ENCODE data around the gene MRTFB. TPM values are rescaled to one million over a fixed set of nuclear protein-coding genes. Genes with fewer than 3 reads are reported as not detected.

The MRTFB gene
- total RNA-seq, 1 experiment from 2014 or later: 71.5 TPM

DNA sequence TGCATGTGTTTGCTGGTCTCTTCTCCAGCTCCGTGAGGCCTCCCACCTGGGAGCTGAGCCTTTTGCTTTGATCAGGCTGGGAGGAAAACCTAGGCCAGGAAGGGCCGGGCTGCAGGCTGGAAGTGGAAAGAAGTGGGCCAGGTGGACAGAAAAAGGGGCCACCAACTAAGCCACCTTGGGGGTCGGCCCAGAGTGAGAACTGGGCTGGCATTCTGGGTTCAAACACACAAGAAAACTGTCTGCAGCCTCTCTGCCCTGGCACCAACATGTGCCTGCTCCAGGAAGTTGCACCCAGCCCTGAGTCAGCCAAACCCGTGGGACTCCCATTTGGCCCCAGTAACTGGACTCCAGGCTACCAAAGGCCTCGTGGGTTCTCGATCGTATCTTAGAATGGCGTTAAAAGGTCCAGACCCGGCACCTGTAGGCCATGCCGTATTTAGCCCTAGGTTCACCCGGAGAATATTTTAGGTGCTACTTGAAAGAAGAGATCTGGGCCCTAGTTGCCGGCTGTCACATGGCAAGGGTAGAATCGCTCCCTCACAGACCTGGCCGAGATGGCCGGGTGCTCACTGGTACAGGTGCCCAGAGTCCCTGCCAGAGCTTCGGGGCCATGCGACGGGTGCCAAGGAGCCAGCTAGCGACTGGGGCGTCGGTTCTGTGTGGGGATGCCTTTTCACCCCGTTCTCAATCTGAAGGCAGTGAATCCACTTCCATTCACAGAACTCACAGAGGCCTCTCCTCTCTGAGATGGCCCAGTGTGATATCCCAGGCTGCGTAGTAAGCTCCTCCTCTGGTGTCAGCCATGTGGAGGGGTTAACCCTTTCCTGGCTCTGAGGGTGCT is 236.6 kb downstream of the MRTFB start:
- H3K36me3 ChIP-seq (ENCODE audit: low read depth): peaks cover 10% of the 10 kb centered on the region; the same call in 1 of the 2 replicates
- no peak for TF ChIP-seq EZH2 (IDR thresholded peaks at IDR 0.05; ENCODE audit: low read depth)
- TF ChIP-seq, protein P1, sequence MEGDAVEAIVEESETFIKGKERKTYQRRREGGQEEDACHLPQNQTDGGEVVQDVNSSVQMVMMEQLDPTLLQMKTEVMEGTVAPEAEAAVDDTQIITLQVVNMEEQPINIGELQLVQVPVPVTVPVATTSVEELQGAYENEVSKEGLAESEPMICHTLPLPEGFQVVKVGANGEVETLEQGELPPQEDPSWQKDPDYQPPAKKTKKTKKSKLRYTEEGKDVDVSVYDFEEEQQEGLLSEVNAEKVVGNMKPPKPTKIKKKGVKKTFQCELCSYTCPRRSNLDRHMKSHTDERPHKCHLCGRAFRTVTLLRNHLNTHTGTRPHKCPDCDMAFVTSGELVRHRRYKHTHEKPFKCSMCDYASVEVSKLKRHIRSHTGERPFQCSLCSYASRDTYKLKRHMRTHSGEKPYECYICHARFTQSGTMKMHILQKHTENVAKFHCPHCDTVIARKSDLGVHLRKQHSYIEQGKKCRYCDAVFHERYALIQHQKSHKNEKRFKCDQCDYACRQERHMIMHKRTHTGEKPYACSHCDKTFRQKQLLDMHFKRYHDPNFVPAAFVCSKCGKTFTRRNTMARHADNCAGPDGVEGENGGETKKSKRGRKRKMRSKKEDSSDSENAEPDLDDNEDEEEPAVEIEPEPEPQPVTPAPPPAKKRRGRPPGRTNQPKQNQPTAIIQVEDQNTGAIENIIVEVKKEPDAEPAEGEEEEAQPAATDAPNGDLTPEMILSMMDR (conservative IDR thresholded peaks at IDR 0.05): no peak
- peak overlapping the region; percentile 99 for H3K27ac ChIP-seq
- H3K4me3 ChIP-seq: peak overlapping the region; percentile 96
- TSS peak; percentile 64 for BruUV-seq (replicated peaks)
- CTCF ChIA-PET: interaction anchor here (0.6 to 0.8 kb wide), 3 partner anchors 23 to 220 kb away, joined by 3 to 4 read pairs (median 3); no protein-coding TSS in a partner anchor
- no peaks in the 10 kb centered on the region for H4K20me1 ChIP-seq (ENCODE audit: insufficient read depth)
- peak overlapping the region; percentile 67; the same call in 1 of the 2 replicates for H2AFZ ChIP-seq
- peaks cover 100% of the 10 kb centered on the region for H3K79me2 ChIP-seq (ENCODE audit: low read depth)
- POLR2A ChIA-PET (ENCODE audit: unreplicated experiment): interaction anchor here (0.7 kb wide), 1 partner anchor 28 kb away, joined by 3 read pairs; no protein-coding TSS in a partner anchor
- intact Hi-C loops (cut with micrococcal nuclease; ENCODE audit: unreplicated experiment): no loop called here
- no peaks in the 10 kb centered on the region for H3K9me3 ChIP-seq (ENCODE audit: insufficient read depth, low read depth)
- H3K27me3 ChIP-seq (ENCODE audit: insufficient read depth, low read depth): no peaks in the 10 kb centered on the region
- no peaks in the 10 kb centered on the region for H3K9me2 ChIP-seq (ENCODE audit: insufficient read depth)
- peaks cover 53% of the 10 kb centered on the region for H3F3A ChIP-seq (ENCODE audit: insufficient read depth, low read depth)
- peaks cover 70% of the 10 kb centered on the region for H3K4me1 ChIP-seq (replicated peaks; ENCODE audit: insufficient read depth)
- DNase-seq: peak; percentile 62 to 66
- H3K4me2 ChIP-seq: peak overlapping the region; percentile 100

- Histone ChIP-seq H3K27ac (peak overlapping the region; percentile 99), H3K36me3 (ENCODE audit: low read depth) (peaks cover 10% of the 10 kb centered on the region; the same call in 1 of the 2 replicates), H3K79me2 (ENCODE audit: low read depth) (peaks cover 100% of the 10 kb centered on the region), H4K20me1 (ENCODE audit: insufficient read depth) (no peaks in the 10 kb centered on the region), H3K27me3 (ENCODE audit: insufficient read depth, low read depth) (no peaks in the 10 kb centered on the region), H3K4me2 (peak overlapping the region; percentile 100), H3F3A (ENCODE audit: insufficient read depth, low read depth) (peaks cover 51% of the 10 kb centered on the region), H3K9me3 (ENCODE audit: insufficient read depth, low read depth) (no peaks in the 10 kb centered on the region), H3K4me1 (replicated peaks; ENCODE audit: insufficient read depth) (peaks cover 76% of the 10 kb centered on the region), H3K9me2 (ENCODE audit: insufficient read depth) (no peaks in the 10 kb centered on the region), H2AFZ (no peak overlapping the region), H3K4me3 (peak overlapping the region; percentile 96)
- POLR2A ChIA-PET (ENCODE audit: unreplicated experiment): no interaction called here
- DNase-seq: no peak
- CTCF ChIA-PET: interaction anchor here (0.6 to 0.8 kb wide), 3 partner anchors 199 to 220 kb away, joined by 3 read pairs; no protein-coding TSS in a partner anchor
- no TSS peak for BruUV-seq (replicated peaks)
- TF ChIP-seq, protein P1 (conservative IDR thresholded peaks at IDR 0.05): no peak
- no peak for TF ChIP-seq EZH2 (IDR thresholded peaks at IDR 0.05; ENCODE audit: low read depth)
- intact Hi-C loops (cut with micrococcal nuclease; ENCODE audit: unreplicated experiment): no loop called here
Observed at GRCh38 chr16:14308368-14308723, 237.2 kb downstream of the MRTFB start.

GRCh38 chr16:14309001-14309886 is 238.1 kb downstream of the MRTFB start:
- Histone ChIP-seq H3K9me3 (ENCODE audit: insufficient read depth, low read depth) (no peaks in the 10 kb centered on the region), H3K9me2 (ENCODE audit: insufficient read depth) (no peaks in the 10 kb centered on the region), H3K4me3 (peak overlapping the region; percentile 96; the same call in 1 of the 2 replicates), H3K4me1 (replicated peaks; ENCODE audit: insufficient read depth) (peaks cover 85% of the 10 kb centered on the region), H4K20me1 (ENCODE audit: insufficient read depth) (peaks cover 7% of the 10 kb centered on the region), H2AFZ (no peak overlapping the region), H3K4me2 (peak overlapping the region; percentile 100), H3K27ac (peak overlapping the region; percentile 99), H3F3A (ENCODE audit: insufficient read depth, low read depth) (peaks cover 59% of the 10 kb centered on the region), H3K27me3 (ENCODE audit: insufficient read depth, low read depth) (no peaks in the 10 kb centered on the region), H3K79me2 (ENCODE audit: low read depth) (peaks cover 100% of the 10 kb centered on the region), H3K36me3 (ENCODE audit: low read depth) (peaks cover 10% of the 10 kb centered on the region; the same call in 1 of the 2 replicates)
- TSS peak; percentile 15 for BruUV-seq (replicated peaks)
- TF ChIP-seq, protein P1 (conservative IDR thresholded peaks at IDR 0.05): peak; percentile 55; the same call in 1 of the 2 replicates
- TF ChIP-seq EZH2 (IDR thresholded peaks at IDR 0.05; ENCODE audit: low read depth): no peak
- DNase-seq: peak; percentile 94 to 95
- ChIA-PET POLR2A (ENCODE audit: unreplicated experiment) (interaction anchor here (0.5 to 0.9 kb wide), 7 partner anchors 8 to 390 kb away, joined by 3 to 5 read pairs (median 4); partner anchors contain the start of genes ERCC4 and PARN), CTCF (interaction anchor here (0.6 kb wide), 1 partner anchor 220 kb away, joined by 3 read pairs; no protein-coding TSS in a partner anchor)
- intact Hi-C loops (cut with micrococcal nuclease; ENCODE audit: unreplicated experiment): loop anchor here (1.0 kb wide), 2 partner anchors 55 to 194 kb away; no protein-coding TSS in a partner anchor

Data from PC-9 (cell line).